KMS-11 (cell line): ENCODE measurements around the gene SNPH.

Experiments
- H2AFZ ChIP-seq: fragments of 200-600 bp; sonication (generic); 2 replicates; pipeline ENCODE4 v1.6.1; 2016; ENCODE audit warnings: antibody characterized with exemption, mixed run types, low read depth
- H3K27ac ChIP-seq: fragments of 200-600 bp; sonication (generic); 2 replicates; pipeline ENCODE4 v1.6.1; 2016; ENCODE audit warnings: mild to moderate bottlenecking, mixed run types
- H3K27me3 ChIP-seq: fragments of 200-600 bp; sonication (generic); 2 replicates; pipeline ENCODE4 v1.6.1; 2017; ENCODE audit warnings: mild to moderate bottlenecking, low read depth, mixed run types, moderate library complexity; ENCODE audit not compliant: insufficient read depth
- H3K36me3 ChIP-seq: fragments of 200-600 bp; sonication (generic); 2 replicates; pipeline ENCODE4 v1.6.1; 2017; ENCODE audit warnings: mild to moderate bottlenecking, mixed run types; ENCODE audit not compliant: insufficient read depth
- H3K4me1 ChIP-seq: fragments of 200-600 bp; sonication (generic); 2 replicates; pipeline ENCODE4 v1.6.1; 2016; ENCODE audit warnings: mild to moderate bottlenecking, low read depth, mixed run types; ENCODE audit not compliant: poor library complexity, severe bottlenecking
- H3K4me2 ChIP-seq: fragments of 200-600 bp; sonication (generic); 2 replicates; pipeline ENCODE4 v1.7.0; 2016; ENCODE audit warnings: mild to moderate bottlenecking, mixed run types
- H3K4me3 ChIP-seq: fragments of 200-600 bp; sonication (generic); IDR thresholded peaks from 2 replicates; pipeline ENCODE4 v1.6.1; 2017; ENCODE audit warnings: low read depth, low read length, mixed read lengths; ENCODE audit not compliant: insufficient read depth
- H3K79me2 ChIP-seq: fragments of 200-600 bp; sonication (generic); 2 replicates; pipeline ENCODE4 v1.6.1; 2016; ENCODE audit warnings: low read depth, mixed run types; ENCODE audit not compliant: insufficient read depth
- H3K9ac ChIP-seq: fragments of 200-600 bp; sonication (generic); 2 replicates; pipeline ENCODE4 v1.6.1; 2016; ENCODE audit warnings: mild to moderate bottlenecking, mixed run types
- H4K20me1 ChIP-seq: fragments of 200-600 bp; sonication (generic); 2 replicates; pipeline ENCODE4 v1.6.1; 2016; ENCODE audit warnings: mild to moderate bottlenecking, mixed run types; ENCODE audit not compliant: insufficient read depth
- CTCF ChIP-seq: fragments of 200-600 bp; sonication (generic); conservative IDR thresholded peaks from 2 replicates; pipeline ENCODE4 v1.6.1; 2017; ENCODE audit warnings: low read depth, mild to moderate bottlenecking, antibody characterized with exemption, low read length, moderate library complexity, mixed read lengths

SNPH gene

GRCh38 chr20:1296922-1297321, 30.8 kb downstream of the SNPH start:
- H2AFZ ChIP-seq = no peak overlapping the region
- TF ChIP-seq CTCF = no peak
- H3K36me3 ChIP-seq = no peaks in the 10 kb centered on the region
- H3K4me3 ChIP-seq = no peak overlapping the region
- H3K27me3 ChIP-seq = no peaks in the 10 kb centered on the region
- no peak overlapping the region for H3K27ac ChIP-seq
- H3K4me1 ChIP-seq = no peaks in the 10 kb centered on the region
- H3K4me2 ChIP-seq = no peak overlapping the region
- H3K79me2 ChIP-seq = no peaks in the 10 kb centered on the region
- H3K9ac ChIP-seq = no peak overlapping the region
- no peaks in the 10 kb centered on the region for H4K20me1 ChIP-seq

- Histone ChIP-seq H3K4me2 (no peak overlapping the region), H3K79me2 (no peaks in the 10 kb centered on the region), H4K20me1 (no peaks in the 10 kb centered on the region), H3K27ac (no peak overlapping the region), H2AFZ (no peak overlapping the region), H3K9ac (no peak overlapping the region), H3K27me3 (no peaks in the 10 kb centered on the region), H3K4me3 (no peak overlapping the region), H3K4me1 (no peaks in the 10 kb centered on the region), H3K36me3 (no peaks in the 10 kb centered on the region)
- no peak for TF ChIP-seq CTCF
These were observed 31.4 kb downstream of the SNPH start for GRCh38 chr20:1297486-1297885.

- no peaks in the 10 kb centered on the region for H3K27me3 ChIP-seq
- H4K20me1 ChIP-seq = no peaks in the 10 kb centered on the region
- no peak overlapping the region for H3K27ac ChIP-seq
- no peaks in the 10 kb centered on the region for H3K79me2 ChIP-seq
- no peak overlapping the region for H3K4me3 ChIP-seq
- H3K4me2 ChIP-seq = no peak overlapping the region
- no peak overlapping the region for H2AFZ ChIP-seq
- no peaks in the 10 kb centered on the region for H3K36me3 ChIP-seq
- H3K4me1 ChIP-seq = no peaks in the 10 kb centered on the region
- H3K9ac ChIP-seq = no peak overlapping the region
- TF ChIP-seq CTCF = no peak
These were observed 32.1 kb downstream of the SNPH start for GRCh38 chr20:1298166-1298565.

- Histone ChIP-seq H3K4me2 (no peak overlapping the region), H3K79me2 (no peaks in the 10 kb centered on the region), H3K27me3 (no peaks in the 10 kb centered on the region), H4K20me1 (no peaks in the 10 kb centered on the region), H3K9ac (no peak overlapping the region), H3K36me3 (no peaks in the 10 kb centered on the region), H2AFZ (no peak overlapping the region), H3K27ac (no peak overlapping the region), H3K4me1 (no peaks in the 10 kb centered on the region), H3K4me3 (no peak overlapping the region)
- no peak for TF ChIP-seq CTCF
These were observed 32.9 kb downstream of the SNPH start for GRCh38 chr20:1298888-1299511.
